Measurements from ENCODE around the gene MTERF2.
"Not testable (repeated sequence)": the region's sequence is repeated elsewhere in the genome, so short reads cannot be mapped to it uniquely, and the experiment has no call there.

The MTERF2 gene

DNA sequence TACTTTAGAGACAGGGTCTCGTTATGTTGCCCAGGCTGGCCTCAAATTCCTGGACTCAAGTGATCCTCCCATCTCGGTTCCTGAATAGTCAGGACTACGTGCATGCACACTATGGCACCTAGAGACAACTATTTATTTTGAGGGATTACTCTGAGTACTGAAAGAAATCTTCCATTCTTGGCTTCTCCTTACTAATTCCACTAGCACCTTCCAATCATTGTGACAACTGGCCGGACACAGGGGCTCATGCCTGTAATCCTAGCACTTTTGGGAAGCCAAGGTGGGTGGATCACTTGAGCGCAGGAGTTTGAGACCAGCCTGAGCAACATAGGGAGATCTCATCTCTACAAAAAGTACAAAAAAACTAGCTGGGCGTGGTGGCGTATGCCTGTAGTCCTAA, 42.1 kb upstream of the MTERF2 start:
- no peak overlapping the region for H3K4me3 ChIP-seq (ENCODE audit: low read depth, low read length)
- H3K36me3 ChIP-seq = no peaks in the 10 kb centered on the region
- DNase-seq = no peak
- H3K27me3 ChIP-seq = no peaks in the 10 kb centered on the region
- peaks cover 5% of the 10 kb centered on the region; the same call in 1 of the 2 replicates for H3K4me1 ChIP-seq
- no peaks in the 10 kb centered on the region for H3K9me3 ChIP-seq
- TF ChIP-seq, protein P1, sequence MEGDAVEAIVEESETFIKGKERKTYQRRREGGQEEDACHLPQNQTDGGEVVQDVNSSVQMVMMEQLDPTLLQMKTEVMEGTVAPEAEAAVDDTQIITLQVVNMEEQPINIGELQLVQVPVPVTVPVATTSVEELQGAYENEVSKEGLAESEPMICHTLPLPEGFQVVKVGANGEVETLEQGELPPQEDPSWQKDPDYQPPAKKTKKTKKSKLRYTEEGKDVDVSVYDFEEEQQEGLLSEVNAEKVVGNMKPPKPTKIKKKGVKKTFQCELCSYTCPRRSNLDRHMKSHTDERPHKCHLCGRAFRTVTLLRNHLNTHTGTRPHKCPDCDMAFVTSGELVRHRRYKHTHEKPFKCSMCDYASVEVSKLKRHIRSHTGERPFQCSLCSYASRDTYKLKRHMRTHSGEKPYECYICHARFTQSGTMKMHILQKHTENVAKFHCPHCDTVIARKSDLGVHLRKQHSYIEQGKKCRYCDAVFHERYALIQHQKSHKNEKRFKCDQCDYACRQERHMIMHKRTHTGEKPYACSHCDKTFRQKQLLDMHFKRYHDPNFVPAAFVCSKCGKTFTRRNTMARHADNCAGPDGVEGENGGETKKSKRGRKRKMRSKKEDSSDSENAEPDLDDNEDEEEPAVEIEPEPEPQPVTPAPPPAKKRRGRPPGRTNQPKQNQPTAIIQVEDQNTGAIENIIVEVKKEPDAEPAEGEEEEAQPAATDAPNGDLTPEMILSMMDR (IDR thresholded peaks at IDR 0.05; ENCODE audit: low read depth, low read length) = no peak

- no peaks in the 10 kb centered on the region for H3K27me3 ChIP-seq
These were observed 40.7 kb upstream of the MTERF2 start for GRCh38 chr12:107027636-107028053.

GRCh38 chr12:107026806-107027635, 40.1 kb upstream of the MTERF2 start:
- H3K4me1 ChIP-seq = peaks cover 5% of the 10 kb centered on the region; the same call in 1 of the 2 replicates
- H3K27me3 ChIP-seq = no peaks in the 10 kb centered on the region
- DNase-seq = no peak
- no peaks in the 10 kb centered on the region for H3K36me3 ChIP-seq
- no peak overlapping the region for H3K4me3 ChIP-seq (ENCODE audit: low read depth, low read length)
- TF ChIP-seq, protein P1 (IDR thresholded peaks at IDR 0.05; ENCODE audit: low read depth, low read length) = no peak
- no peaks in the 10 kb centered on the region for H3K9me3 ChIP-seq

More at GRCh38 chr12:107027636-107028053, 40.7 kb upstream of the MTERF2 start:
- DNase-seq = no peak
- TF ChIP-seq, protein P1 (IDR thresholded peaks at IDR 0.05; ENCODE audit: low read depth, low read length) = no peak
- no peak overlapping the region for H3K4me3 ChIP-seq (ENCODE audit: low read depth, low read length)
- H3K36me3 ChIP-seq = no peaks in the 10 kb centered on the region
- peaks cover 5% of the 10 kb centered on the region; the same call in 1 of the 2 replicates for H3K4me1 ChIP-seq
- no peaks in the 10 kb centered on the region for H3K9me3 ChIP-seq

DNA sequence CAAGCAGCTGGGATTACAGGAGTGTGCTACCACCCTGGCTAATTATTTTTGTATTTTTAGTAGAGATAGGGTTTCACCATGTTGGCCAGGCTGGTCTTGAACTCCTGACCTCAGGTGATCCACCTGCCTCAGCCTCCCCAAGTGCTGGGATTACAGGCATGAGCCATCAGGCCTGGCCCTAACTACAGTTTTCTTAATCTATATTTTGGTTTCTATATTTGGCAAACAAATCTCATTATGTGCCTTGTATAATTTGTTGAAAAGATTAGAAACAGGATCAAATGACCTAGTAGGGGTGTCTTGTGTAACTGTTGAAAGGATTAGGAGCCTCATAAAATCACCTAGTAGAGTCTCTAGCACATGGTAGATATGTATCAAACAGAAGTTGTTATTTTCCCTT, 39.4 kb upstream of the MTERF2 start:
- not testable (repeated sequence) for H3K4me3 ChIP-seq (ENCODE audit: low read depth, low read length); DNase-seq; H3K27me3 ChIP-seq; H3K9me3 ChIP-seq; H3K36me3 ChIP-seq; H3K4me1 ChIP-seq

DNA sequence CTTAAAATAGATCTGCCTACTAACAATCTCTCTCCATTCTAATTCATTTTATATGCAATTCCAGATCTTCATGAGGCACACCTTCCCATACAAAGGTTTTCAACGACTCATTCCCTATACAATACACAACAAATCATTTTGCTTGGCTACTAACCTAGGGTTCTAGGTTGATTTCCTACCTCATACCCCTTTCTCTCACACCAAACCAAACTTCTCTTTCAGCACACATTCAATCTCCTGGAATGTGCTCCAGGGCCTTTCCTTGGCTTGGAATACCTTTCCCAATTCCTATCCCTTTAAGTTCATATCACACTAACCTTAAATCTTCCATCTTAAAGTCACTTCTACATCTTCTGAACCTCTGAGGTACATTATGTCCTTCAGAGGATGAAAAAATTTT, 38.7 kb upstream of the MTERF2 start:
- H3K4me3 ChIP-seq (ENCODE audit: low read depth, low read length) = no peak overlapping the region
- no peak for DNase-seq
- H3K27me3 ChIP-seq = no peaks in the 10 kb centered on the region
- TF ChIP-seq, protein P1 (IDR thresholded peaks at IDR 0.05; ENCODE audit: low read depth, low read length) = no peak
- no peaks in the 10 kb centered on the region for H3K9me3 ChIP-seq
- peaks cover 5% of the 10 kb centered on the region; the same call in 1 of the 2 replicates for H3K4me1 ChIP-seq
- H3K36me3 ChIP-seq = no peaks in the 10 kb centered on the region

- Histone ChIP-seq H3K4me1 (no peaks in the 10 kb centered on the region), H3K4me3 (ENCODE audit: low read depth, low read length) (no peak overlapping the region), H3K9me3 (no peaks in the 10 kb centered on the region), H3K27me3 (no peaks in the 10 kb centered on the region), H3K36me3 (no peaks in the 10 kb centered on the region)
- TF ChIP-seq, protein P1 (IDR thresholded peaks at IDR 0.05; ENCODE audit: low read depth, low read length) = no peak
- DNase-seq = no peak
These were observed 32.6 kb upstream of the MTERF2 start for GRCh38 chr12:107019546-107019945.

Data from BE2C (cell line).